Esophagus squamous epithelium (tissue), 5 donors: ENCODE measurements around the gene FBXO42. TPM values are rescaled to one million over a fixed set of nuclear protein-coding genes. Genes with fewer than 3 reads are reported as not detected.
"Not testable (repeated sequence)": the region's sequence is repeated elsewhere in the genome, so short reads cannot be mapped to it uniquely, and the experiment has no call there.

Experiments
- DNase-seq: peaks from one replicate; lab custom pipeline; 2025; lab: John Stamatoyannopoulos, UW
- H3K27ac ChIP-seq, 4 donors: fragments of 200-600 bp; sonication (generic); one replicate each; pipeline ENCODE4 v1.5.1; 2016 to 2019; ENCODE audit warnings: mild to moderate bottlenecking in 1 of 4
- H3K27me3 ChIP-seq, 4 donors: fragments of 200-600 bp; sonication (generic); 1 replicate in 3 of 4; 2 replicates in 1 of 4; pipeline versions ENCODE4 v1.5.1 to v1.6.0; 2017 to 2021; ENCODE audit warnings: antibody characterized with exemption in 1 of 4
- H3K36me3 ChIP-seq, 3 donors: fragments of 200-600 bp; sonication (generic); one replicate each; pipeline ENCODE4 v1.5.1; 2016 to 2019
- H3K4me1 ChIP-seq, 3 donors: fragments of 200-600 bp; sonication (generic); one replicate each; pipeline ENCODE4 v1.5.1; 2017 to 2019
- H3K4me3 ChIP-seq, 4 donors: fragments of 200-600 bp; sonication (generic); 1 replicate in 3 of 4; 2 replicates in 1 of 4; pipeline ENCODE4 v1.5.1; 2016 to 2019; ENCODE audit warnings: mild to moderate bottlenecking in 2 of 4, moderate library complexity in 1 of 4
- H3K9me3 ChIP-seq, 3 donors: fragments of 200-600 bp; sonication (generic); one replicate each; pipeline ENCODE4 v1.5.1; 2016 to 2019
- CTCF ChIP-seq, 6 experiments: fragments of 450-650 bp in 4 of 6; fragments of 200-600 bp in 2 of 6; sonication (generic) in 2 of 6; IDR thresholded peaks; one replicate each; pipeline ENCODE4 v1.5.1; 2016 to 2019; ENCODE audit warnings: antibody characterized with exemption in 6 of 6, mild to moderate bottlenecking in 4 of 6, moderate library complexity in 4 of 6
- POLR2A ChIP-seq, 4 donors: fragments of 450-650 bp; IDR thresholded peaks; one replicate each; pipeline ENCODE4 v1.6.1; 2017; ENCODE audit warnings: antibody characterized with exemption in 4 of 4, mild to moderate bottlenecking in 4 of 4, moderate library complexity in 3 of 4
- WGBS, 2 donors: methylation state at CpG; one replicate each; pipeline ENCODE4 v1.1.5; 2018; 5-methylcytosine and 5-hydroxymethylcytosine counted together
- intact Hi-C: fragments of 100-400 bp; cut with DNase I; formaldehyde crosslinking; loops from one replicate; pipeline ENCODE4 v1.15.0; 2022
- total RNA-seq, 4 donors: library from RNA; depleted of rRNA; stranded (reverse); fragments of >200 nt; gene quantifications; one replicate each; pipeline ENCODE4 v1.1.0, GENCODE V29; 2016
- donor health status: DM: yes; HTN: yes; CAD: no.

FBXO42 gene
- total RNA-seq, 4 donors from 2014 or later = 15.9 to 29.0 (median 20.2) TPM

- 83 to 89% methylated on average over 4 of the region's 4 CpGs for WGBS, 2 donors
These were observed 85.7 kb downstream of the FBXO42 start for GRCh38 chr1:16266411-16267118.

GRCh38 chr1:16262067-16262466 is 90.2 kb downstream of the FBXO42 start:
- Histone ChIP-seq H3K9me3 (no peaks in the 10 kb centered on the region), H3K4me1 (peaks cover 0 to 43% (median 0%) of the 10 kb centered on the region in 3 donors), H3K27me3 (no peaks in the 10 kb centered on the region), H3K27ac (no peak overlapping the region), H3K4me3 (no peak overlapping the region), H3K36me3 (peaks cover 0 to 4% (median 0%) of the 10 kb centered on the region in 3 donors)
- intact Hi-C loops = no loop called here
- no peak for DNase-seq
- TF ChIP-seq CTCF (IDR thresholded peaks at IDR 0.05) (no peak), POLR2A (IDR thresholded peaks at IDR 0.05) (no peak)
- WGBS, 2 donors = 88 to 90% methylated on average over 1 of the region's 1 CpG

More at GRCh38 chr1:16266411-16267118, 85.7 kb downstream of the FBXO42 start:
- no peaks in the 10 kb centered on the region for H3K27me3 ChIP-seq
- no peak overlapping the region for H3K4me3 ChIP-seq
- DNase-seq = no peak
- intact Hi-C loops = no loop called here
- peaks cover 0 to 45% (median 0%) of the 10 kb centered on the region in 3 donors for H3K4me1 ChIP-seq
- no peaks in the 10 kb centered on the region for H3K9me3 ChIP-seq
- TF ChIP-seq CTCF (IDR thresholded peaks at IDR 0.05) (no peak), POLR2A (IDR thresholded peaks at IDR 0.05) (no peak)
- H3K36me3 ChIP-seq = peaks cover 0 to 13% (median 0%) of the 10 kb centered on the region in 3 donors
- no peak overlapping the region for H3K27ac ChIP-seq

GRCh38 chr1:16260814-16261213 is 91.5 kb downstream of the FBXO42 start:
- no peaks in the 10 kb centered on the region for H3K27me3 ChIP-seq
- intact Hi-C loops = no loop called here
- no peaks in the 10 kb centered on the region for H3K9me3 ChIP-seq
- peak overlapping the region in 1 of 4 donors; percentile 44 for H3K27ac ChIP-seq
- no peak overlapping the region for H3K4me3 ChIP-seq
- no peak for DNase-seq
- 82 to 86% methylated on average over 1 of the region's 1 CpG for WGBS, 2 donors
- peaks cover 0 to 33% (median 0%) of the 10 kb centered on the region in 3 donors for H3K4me1 ChIP-seq
- TF ChIP-seq CTCF (IDR thresholded peaks at IDR 0.05) = no peak
- no peak for TF ChIP-seq POLR2A (IDR thresholded peaks at IDR 0.05)
- peaks cover 0 to 13% (median 3%) of the 10 kb centered on the region in 3 donors for H3K36me3 ChIP-seq

GRCh38 chr1:16258591-16259135 is 93.6 kb downstream of the FBXO42 start:
- TF ChIP-seq CTCF (IDR thresholded peaks at IDR 0.05) = no peak
- no peaks in the 10 kb centered on the region for H3K27me3 ChIP-seq
- intact Hi-C loops = loop anchor here (10.0 kb wide), 1 partner anchor 96 kb away; the partner anchor contains the start of gene FBXO42
- H3K4me3 ChIP-seq = no peak overlapping the region
- H3K36me3 ChIP-seq = peaks cover 5 to 34% (median 9%) of the 10 kb centered on the region in 3 donors
- H3K4me1 ChIP-seq = peaks cover 0 to 30% (median 0%) of the 10 kb centered on the region in 3 donors
- DNase-seq = no peak
- no peak overlapping the region for H3K27ac ChIP-seq
- 91 to 100% methylated on average over 9 of the region's 9 CpGs for WGBS, 2 donors
- no peaks in the 10 kb centered on the region for H3K9me3 ChIP-seq

- DNase-seq = no peak
- Histone ChIP-seq H3K27ac (no peak overlapping the region), H3K27me3 (no peaks in the 10 kb centered on the region), H3K4me1 (peaks cover 0 to 33% (median 0%) of the 10 kb centered on the region in 3 donors), H3K9me3 (no peaks in the 10 kb centered on the region), H3K36me3 (peaks cover 5 to 41% (median 9%) of the 10 kb centered on the region in 3 donors), H3K4me3 (no peak overlapping the region)
- 80 to 98% methylated on average over 3 of the region's 3 CpGs for WGBS, 2 donors
- intact Hi-C loops = loop anchor here (10.0 kb wide), 1 partner anchor 97 kb away; the partner anchor contains the start of gene FBXO42
- TF ChIP-seq POLR2A (IDR thresholded peaks at IDR 0.05) (no peak), CTCF (IDR thresholded peaks at IDR 0.05) (no peak)
These were observed 94.3 kb downstream of the FBXO42 start for GRCh38 chr1:16257968-16258367.

- peaks cover 5 to 45% (median 9%) of the 10 kb centered on the region in 3 donors for H3K36me3 ChIP-seq
- H3K9me3 ChIP-seq, H3K27ac ChIP-seq, H3K27me3 ChIP-seq, DNase-seq, H3K4me3 ChIP-seq: not testable (repeated sequence)
- WGBS, 2 donors = 90 to 97% methylated on average over 3 of the region's 3 CpGs
- H3K4me1 ChIP-seq = peaks cover 0 to 33% (median 0%) of the 10 kb centered on the region in 3 donors
- intact Hi-C loops = loop anchor here (10.0 kb wide), 1 partner anchor 97 kb away; the partner anchor contains the start of gene FBXO42
These were observed 94.7 kb downstream of the FBXO42 start for GRCh38 chr1:16257556-16257955.
